CD14-positive monocyte (primary cell): ENCODE measurements around the gene HMGXB3. TPM values are rescaled to one million over a fixed set of nuclear protein-coding genes. Genes with fewer than 3 reads are reported as not detected.

Source experiments
- DNase-seq, 3 donors: peaks; one replicate each; pipeline ENCODE4 v3.0.0-alpha.2; 2011 to 2022
- H2AFZ ChIP-seq: 2 replicates; pipeline ENCODE4 v1.6.0; 2012; ENCODE audit warnings: mild to moderate bottlenecking, low read depth, low read length, inconsistent platforms; ENCODE audit not compliant: insufficient read depth, poor library complexity, severe bottlenecking
- H3K27ac ChIP-seq, 2 donors: 1 replicate in 1 of 2; 2 replicates in 1 of 2; pipeline ENCODE4 v1.5.1; 2012 to 2013; ENCODE audit warnings: low read length in 2 of 2, control low read depth in 1 of 2, inconsistent platforms in 1 of 2, low read depth in 1 of 2, mild to moderate bottlenecking in 1 of 2
- H3K27me3 ChIP-seq, 2 donors: one replicate each; pipeline versions ENCODE4 v1.6.0 to v1.6.1; 2011 to 2013; ENCODE audit warnings: low read length in 2 of 2; ENCODE audit not compliant: control insufficient read depth in 2 of 2, insufficient read depth in 2 of 2
- H3K36me3 ChIP-seq, 2 donors: replicated peaks in 1 of 2; 1 replicate in 1 of 2; 2 replicates in 1 of 2; pipeline versions ENCODE4 v1.5.1 to v1.6.1; 2012 to 2013; ENCODE audit warnings: low read length in 2 of 2, control low read depth in 1 of 2, inconsistent platforms in 1 of 2, mild to moderate bottlenecking in 1 of 2; ENCODE audit not compliant: insufficient read depth in 2 of 2, control insufficient read depth in 1 of 2
- H3K4me1 ChIP-seq, 2 donors: 1 replicate in 1 of 2; 2 replicates in 1 of 2; pipeline versions ENCODE4 v1.5.1 to v1.6.1; 2012 to 2013; ENCODE audit warnings: low read length in 2 of 2, control low read depth in 1 of 2, inconsistent platforms in 1 of 2, mild to moderate bottlenecking in 1 of 2, moderate library complexity in 1 of 2; ENCODE audit not compliant: insufficient read depth in 2 of 2, control insufficient read depth in 1 of 2
- H3K4me2 ChIP-seq: replicated peaks from 2 replicates; pipeline ENCODE3; 2012; ENCODE audit warnings: low read length, moderate library complexity, mild to moderate bottlenecking; ENCODE audit not compliant: poor library complexity, severe bottlenecking; ENCODE audit errors: extremely low read depth
- H3K4me3 ChIP-seq, 3 experiments: fragments of 200-600 bp in 1 of 3; sonication (generic) in 1 of 3; replicated peaks in 1 of 3; 1 replicate in 2 of 3; 2 replicates in 1 of 3; pipeline ENCODE4 v1.5.1; 2011 to 2013; ENCODE audit warnings: low read length in 3 of 3, mild to moderate bottlenecking in 3 of 3, control low read depth in 2 of 3, low read depth in 2 of 3, inconsistent platforms in 1 of 3, moderate library complexity in 1 of 3
- H3K79me2 ChIP-seq: 2 replicates; pipeline ENCODE4 v1.6.0; 2012; ENCODE audit warnings: mild to moderate bottlenecking, control low read depth, inconsistent platforms, low read length, moderate library complexity; ENCODE audit not compliant: insufficient read depth
- H3K9ac ChIP-seq: 2 replicates; pipeline ENCODE4 v1.6.0; 2017; ENCODE audit warnings: low read length, mild to moderate bottlenecking; ENCODE audit not compliant: insufficient read depth, poor library complexity, severe bottlenecking
- H3K9me3 ChIP-seq, 2 donors: replicated peaks in 1 of 2; 1 replicate in 1 of 2; 2 replicates in 1 of 2; pipeline versions ENCODE4 v1.5.1 to v1.6.1; 2012 to 2013; ENCODE audit warnings: low read length in 2 of 2, control low read depth in 1 of 2; ENCODE audit not compliant: control insufficient read depth in 1 of 2, insufficient read depth in 1 of 2
- H4K20me1 ChIP-seq: 2 replicates; pipeline ENCODE4 v1.6.0; 2012; ENCODE audit warnings: mild to moderate bottlenecking, low read length, control low read depth, moderate library complexity; ENCODE audit not compliant: insufficient read depth
- H3K27ac Mint-ChIP-seq, 7 donors: one replicate each; pipeline ENCODE4 v1.8.0; 2020; ENCODE audit warnings: mild to moderate bottlenecking in 7 of 7, mixed read lengths in 7 of 7, moderate library complexity in 6 of 7, inconsistent platforms in 2 of 7
- H3K27me3 Mint-ChIP-seq, 3 donors: one replicate each; pipeline ENCODE4 v1.8.0; 2021 to 2022; ENCODE audit warnings: low read depth in 3 of 3, mild to moderate bottlenecking in 3 of 3, mixed read lengths in 3 of 3, moderate library complexity in 3 of 3, inconsistent platforms in 1 of 3
- H3K36me3 Mint-ChIP-seq, 2 donors: one replicate each; pipeline ENCODE4 v1.8.0; 2020; ENCODE audit warnings: mixed read lengths in 2 of 2, inconsistent platforms in 1 of 2, mild to moderate bottlenecking in 1 of 2
- H3K4me1 Mint-ChIP-seq: one replicate; pipeline ENCODE4 v1.8.0; 2020; ENCODE audit warnings: mild to moderate bottlenecking, mixed read lengths
- H3K4me3 Mint-ChIP-seq, 2 donors: one replicate each; pipeline ENCODE4 v1.8.0; 2020; ENCODE audit warnings: mild to moderate bottlenecking in 2 of 2, mixed read lengths in 2 of 2, moderate library complexity in 1 of 2
- H3K9me3 Mint-ChIP-seq, 7 donors: one replicate each; pipeline ENCODE4 v1.8.0; 2020 to 2022; ENCODE audit warnings: mixed read lengths in 7 of 7, mild to moderate bottlenecking in 6 of 7, moderate library complexity in 6 of 7, inconsistent platforms in 2 of 7
- CTCF ChIP-seq: fragments of 200-600 bp; IDR thresholded peaks from one replicate; pipeline ENCODE4 v1.8.0; 2022; ENCODE audit warnings: antibody characterized with exemption, mild to moderate bottlenecking
- WGBS: methylation state at CpG from one replicate; pipeline ENCODE4 v1.1.5; 2013; ENCODE audit warnings: missing lambda C conversion rate; ENCODE audit not compliant: insufficient coverage; 5-methylcytosine and 5-hydroxymethylcytosine counted together
- intact Hi-C, 2 donors: fragments of 100-400 bp; cut with micrococcal nuclease; formaldehyde crosslinking; loops; one replicate each; pipeline versions ENCODE4 v1.15.0 to v1.15.1; 2023
- polyA plus RNA-seq, 3 donors: library from polyadenylated mRNA; depleted of rRNA in 1 of 3; unstranded in 2 of 3; stranded (reverse) in 1 of 3; fragments of 300-500 nt in 2 of 3; fragments of >200 nt in 1 of 3; fragmentation: Illumina TruSeq in 2 of 3; gene quantifications; 1 replicate in 2 of 3; 2 replicates in 1 of 3; pipeline ENCODE4 v1.2.3, GENCODE V29; 2012 to 2021

Gene HMGXB3
- polyA plus RNA-seq, 3 donors: 3.1 to 22.9 (median 6.2) TPM

- Mint-ChIP-seq H3K4me1 (no peaks in the 10 kb centered on the region), H3K27ac (peak overlapping the region in 1 of 7 donors; percentile 15), H3K27me3 (no peaks in the 10 kb centered on the region), H3K4me3 (no peak overlapping the region), H3K36me3 (peaks cover 54 to 61% of the 10 kb centered on the region in 2 donors), H3K9me3 (no peaks in the 10 kb centered on the region)
- H4K20me1 ChIP-seq: no peaks in the 10 kb centered on the region
- H3K27me3 ChIP-seq: no peaks in the 10 kb centered on the region
- peaks cover 4% of the 10 kb centered on the region for H3K79me2 ChIP-seq
- no peak overlapping the region for H2AFZ ChIP-seq
- no peaks in the 10 kb centered on the region for H3K9me3 ChIP-seq
- DNase-seq: no peak
- no peak for TF ChIP-seq CTCF
- no peak overlapping the region for H3K4me2 ChIP-seq
- no peak overlapping the region for H3K9ac ChIP-seq
- H3K27ac ChIP-seq: no peak overlapping the region
- peaks cover 31 to 66% of the 10 kb centered on the region in 2 donors for H3K36me3 ChIP-seq
- no CpG with 5 or more reads among the region's 1 CpG for WGBS
- intact Hi-C loops: no loop called here
- H3K4me3 ChIP-seq: no peak overlapping the region
- H3K4me1 ChIP-seq: no peaks in the 10 kb centered on the region
Observed at GRCh38 chr5:149979896-149980295, 20.6 kb upstream of the HMGXB3 start.

- WGBS: 100% methylated on average over 1 of the region's 3 CpGs
- intact Hi-C loops: no loop called here
- no peak overlapping the region for H3K9ac ChIP-seq
- Mint-ChIP-seq H3K27ac (no peak overlapping the region), H3K4me1 (no peaks in the 10 kb centered on the region), H3K4me3 (no peak overlapping the region), H3K27me3 (no peaks in the 10 kb centered on the region), H3K36me3 (peaks cover 47 to 59% of the 10 kb centered on the region in 2 donors), H3K9me3 (no peaks in the 10 kb centered on the region)
- H4K20me1 ChIP-seq: no peaks in the 10 kb centered on the region
- H3K79me2 ChIP-seq: no peaks in the 10 kb centered on the region
- H3K27ac ChIP-seq: no peak overlapping the region
- H3K27me3 ChIP-seq: no peaks in the 10 kb centered on the region
- DNase-seq: no peak
- no peak overlapping the region for H3K4me3 ChIP-seq
- no peak overlapping the region for H3K4me2 ChIP-seq
- H3K36me3 ChIP-seq: peaks cover 31 to 66% of the 10 kb centered on the region in 2 donors
- H2AFZ ChIP-seq: no peak overlapping the region
- H3K9me3 ChIP-seq: no peaks in the 10 kb centered on the region
- no peak for TF ChIP-seq CTCF
- no peaks in the 10 kb centered on the region for H3K4me1 ChIP-seq
Observed at GRCh38 chr5:149981206-149981605, 19.3 kb upstream of the HMGXB3 start.
